Stimulated activated CD8-positive, alpha-beta memory T cell treated with anti-CD3 and anti-CD28 coated beads, Interleukin-7, amount 100 ng/mL, for 48 hours (primary cell): Measurements from ENCODE around the gene B3GALT5.

Experiments used
- DNase-seq, 2 donors: peaks; one replicate each; pipeline ENCODE4 v3.0.0-alpha.2; 2020; ENCODE audit warnings: low read depth in 1 of 2; ENCODE audit errors: extremely low read depth in 1 of 2

B3GALT5 gene

GRCh38 chr21:39602793-39603192 lies 9.9 kb upstream of the B3GALT5 start:
- DNase-seq, result no peak

- no peak for DNase-seq
Measured at GRCh38 chr21:39604951-39605350, 7.8 kb upstream of the B3GALT5 start.

GRCh38 chr21:39610703-39611102 lies 2.0 kb upstream of the B3GALT5 start:
- DNase-seq, result no peak

- no peak for DNase-seq
Measured at GRCh38 chr21:39611551-39612190, 1.1 kb upstream of the B3GALT5 start.

- DNase-seq, result no peak
Measured at GRCh38 chr21:39613041-39613934, 548 bp downstream of the B3GALT5 start.

- no peak for DNase-seq
Measured at GRCh38 chr21:39616211-39616772, 3.6 kb downstream of the B3GALT5 start.

- DNase-seq, result no peak
Measured at GRCh38 chr21:39620856-39621255, 8.1 kb downstream of the B3GALT5 start.

GRCh38 chr21:39625211-39625895 lies 12.6 kb downstream of the B3GALT5 start:
- DNase-seq, result no peak

GRCh38 chr21:39628385-39628784 lies 15.6 kb downstream of the B3GALT5 start:
- no peak for DNase-seq

GRCh38 chr21:39630191-39630591 lies 17.5 kb downstream of the B3GALT5 start:
- no peak for DNase-seq

- no peak for DNase-seq
Measured at GRCh38 chr21:39630827-39631226, 18.1 kb downstream of the B3GALT5 start.

- DNase-seq, result no peak
Measured at GRCh38 chr21:39631842-39632562, 19.3 kb downstream of the B3GALT5 start.

- DNase-seq, result no peak
Measured at GRCh38 chr21:39632796-39633442, 20.2 kb downstream of the B3GALT5 start.

GRCh38 chr21:39633770-39634181 lies 21.0 kb downstream of the B3GALT5 start:
- no peak for DNase-seq

- DNase-seq, result no peak
Measured at GRCh38 chr21:39634507-39634906, 21.8 kb downstream of the B3GALT5 start.

- DNase-seq, result no peak
Measured at GRCh38 chr21:39637197-39637970, 24.6 kb downstream of the B3GALT5 start.

- no peak for DNase-seq
Measured at GRCh38 chr21:39637971-39638240, 25.2 kb downstream of the B3GALT5 start.

GRCh38 chr21:39638281-39638680 lies 25.5 kb downstream of the B3GALT5 start:
- no peak for DNase-seq

- no peak for DNase-seq
Measured at GRCh38 chr21:39640754-39641153, 28.0 kb downstream of the B3GALT5 start.
